HG03066 (cell line): ENCODE measurements around the gene WFDC12.
"Not testable (repeated sequence)": the region's sequence is repeated elsewhere in the genome, so short reads cannot be mapped to it uniquely, and the experiment has no call there.

Experiments used
- ATAC-seq: cut with Tn5 transposase; IDR thresholded peaks from one replicate; pipeline ENCODE4 v1.9.1; 2021; ENCODE audit warnings: low read depth; ENCODE audit not compliant: unreplicated experiment

Gene WFDC12, protein sequence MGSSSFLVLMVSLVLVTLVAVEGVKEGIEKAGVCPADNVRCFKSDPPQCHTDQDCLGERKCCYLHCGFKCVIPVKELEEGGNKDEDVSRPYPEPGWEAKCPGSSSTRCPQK

DNA sequence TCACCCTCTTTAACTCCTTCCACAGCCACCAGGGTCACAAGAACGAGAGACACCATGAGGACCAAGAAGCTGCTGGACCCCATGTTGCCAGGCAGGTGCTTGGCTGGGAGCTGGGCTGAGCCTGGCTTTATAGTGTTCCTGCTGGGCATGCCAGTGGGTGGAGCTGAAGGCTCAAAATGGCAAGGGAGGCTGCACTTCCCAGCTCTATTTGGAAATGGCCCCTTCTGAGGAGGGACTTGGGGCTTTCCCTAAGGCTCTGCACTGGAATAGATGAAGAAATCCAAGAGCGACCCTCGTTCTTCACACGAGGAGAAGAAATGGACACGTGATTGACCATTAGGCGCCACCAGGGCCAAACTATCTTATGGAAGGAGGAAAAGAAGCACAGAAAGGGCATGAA is at the start of gene WFDC12:
Gene WFDC12 (minus strand): TSS at position 101 of the 400 bp plus-strand sequence. CDS start 18 bp downstream, at position 83.
- ATAC-seq: no peak

DNA sequence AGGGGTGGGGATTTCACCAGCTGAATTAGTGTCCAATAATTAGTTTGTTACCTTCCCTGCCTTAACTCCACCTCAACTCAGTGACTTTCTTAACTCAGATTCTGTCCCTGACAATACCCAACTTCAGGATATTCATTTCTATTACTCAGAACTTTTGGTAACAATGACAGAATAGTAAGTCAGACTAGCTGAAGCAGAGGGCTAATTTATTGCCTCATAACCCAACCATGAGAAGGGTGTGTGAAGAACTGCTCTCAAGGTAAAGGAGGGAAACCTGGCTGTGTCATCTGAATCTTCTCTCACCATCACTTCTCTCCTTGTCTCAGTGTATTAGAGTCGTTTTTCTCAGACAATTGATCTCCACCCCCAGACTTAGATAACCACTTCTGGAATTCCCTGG is 49.3 kb upstream of the WFDC12 start:
- ATAC-seq: no peak

DNA sequence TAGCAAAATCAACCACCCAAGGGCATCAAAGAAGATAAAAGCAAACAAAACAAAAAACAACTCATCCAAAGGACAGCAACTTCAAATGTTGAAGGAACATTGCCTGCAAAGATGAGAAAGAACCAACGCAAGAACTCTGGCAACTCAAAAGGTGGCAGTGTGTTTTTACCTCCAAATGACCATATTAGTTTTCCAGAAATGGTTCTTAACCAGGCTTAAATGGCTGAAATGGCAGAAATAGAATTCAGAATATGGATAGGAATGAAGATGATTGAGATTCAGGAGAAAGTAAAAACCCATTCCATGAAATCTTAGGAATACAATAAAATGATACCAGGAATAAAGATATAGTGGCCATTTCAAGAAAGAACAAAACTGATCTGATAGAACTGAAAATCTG is 40.6 kb upstream of the WFDC12 start:
- no peak for ATAC-seq

DNA sequence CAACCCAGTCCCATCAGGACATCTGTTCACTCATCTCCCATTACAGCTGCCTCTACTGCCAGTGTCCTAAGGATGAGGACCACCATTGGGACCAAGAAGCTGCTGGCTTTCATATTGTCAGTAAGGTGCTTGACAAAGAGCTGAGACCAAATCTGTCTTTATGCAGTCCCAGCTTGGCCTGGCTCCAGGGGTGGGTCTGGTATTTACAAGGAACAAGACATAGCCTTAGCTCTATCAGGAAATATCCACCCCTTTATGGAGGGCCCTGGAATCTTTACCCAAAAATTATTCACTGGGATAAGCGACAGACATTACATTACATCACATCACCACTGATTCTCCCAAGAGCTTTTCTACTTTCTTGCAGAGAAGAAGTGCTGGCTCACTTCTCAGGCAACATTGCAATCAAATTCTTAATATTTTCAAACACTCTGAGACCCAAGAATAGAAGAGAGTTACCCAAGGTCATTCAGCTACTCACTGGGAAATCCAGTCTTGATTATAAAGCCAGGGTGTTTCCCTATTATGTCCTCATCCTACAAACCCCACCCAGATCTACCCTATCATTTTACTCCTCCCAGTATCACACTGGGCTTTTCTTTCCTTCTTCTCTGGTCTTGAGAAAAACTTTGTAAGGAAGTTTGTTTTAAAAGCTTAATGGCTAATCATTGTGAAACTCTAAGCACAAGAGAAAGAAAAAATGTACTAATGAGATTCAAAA is 39.0 kb upstream of the WFDC12 start:
- ATAC-seq: no peak

- no peak for ATAC-seq
Observed at GRCh38 chr20:45157962-45158361, 33.7 kb upstream of the WFDC12 start.

- ATAC-seq: no peak
Observed at GRCh38 chr20:45156713-45157112, 32.4 kb upstream of the WFDC12 start.

DNA sequence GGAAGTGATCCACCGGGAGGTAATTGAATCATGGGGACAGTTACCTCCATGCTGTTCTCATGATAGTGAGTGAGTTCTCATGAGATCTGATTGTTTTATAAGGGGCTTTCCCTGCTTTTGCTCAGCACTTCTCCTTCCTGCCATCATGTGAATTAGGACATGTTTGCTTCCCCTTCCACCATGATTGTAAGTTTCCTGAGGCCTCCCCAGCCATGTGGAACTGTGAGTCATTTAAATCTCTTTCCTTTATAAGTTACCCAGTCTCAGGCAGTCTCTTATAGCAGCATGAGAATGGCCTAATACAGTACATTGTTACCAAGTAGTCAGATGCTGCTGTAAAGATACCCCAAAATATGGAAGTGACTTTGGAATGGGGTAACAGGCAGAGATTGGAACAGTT is 30.5 kb upstream of the WFDC12 start:
- not testable (repeated sequence) for ATAC-seq

DNA sequence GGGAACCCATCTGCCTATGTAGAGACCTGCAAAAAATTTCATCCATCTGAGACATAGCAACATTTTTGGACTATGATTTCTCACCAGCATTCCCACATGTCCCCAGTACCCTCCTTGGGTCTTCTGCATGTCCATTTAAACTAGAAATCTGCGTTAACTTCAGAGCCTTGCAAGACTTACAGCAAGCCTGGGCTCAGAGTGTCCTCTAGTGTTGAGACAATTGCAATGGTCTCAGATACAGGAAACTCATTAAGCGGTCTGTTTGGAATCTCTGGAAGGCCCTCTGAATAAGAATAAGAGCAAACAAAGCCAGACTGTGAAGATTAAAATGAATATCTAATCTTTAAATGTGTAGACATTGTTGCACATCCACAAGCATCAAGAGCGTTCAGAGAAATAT is 29.9 kb upstream of the WFDC12 start:
- ATAC-seq: no peak

DNA sequence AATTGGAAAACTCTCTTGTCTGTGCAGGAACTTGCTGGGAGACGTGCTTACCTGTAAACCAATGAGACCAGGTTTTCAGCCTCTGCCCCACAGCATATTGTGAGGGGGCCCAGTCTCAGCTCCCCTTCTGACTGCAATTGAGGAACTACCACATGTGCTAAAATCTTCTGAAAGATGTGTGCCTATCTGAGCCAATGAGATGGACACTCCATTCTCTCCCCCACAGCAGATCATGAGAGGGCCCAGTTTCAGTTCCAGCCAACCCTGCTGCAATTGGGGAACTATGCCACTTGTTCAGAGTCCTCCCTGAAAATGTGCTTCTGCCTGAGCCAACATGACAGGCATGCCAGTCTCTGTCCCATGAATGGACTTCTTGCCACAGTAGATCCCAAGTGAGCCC is 29.5 kb upstream of the WFDC12 start:
- no peak for ATAC-seq

DNA sequence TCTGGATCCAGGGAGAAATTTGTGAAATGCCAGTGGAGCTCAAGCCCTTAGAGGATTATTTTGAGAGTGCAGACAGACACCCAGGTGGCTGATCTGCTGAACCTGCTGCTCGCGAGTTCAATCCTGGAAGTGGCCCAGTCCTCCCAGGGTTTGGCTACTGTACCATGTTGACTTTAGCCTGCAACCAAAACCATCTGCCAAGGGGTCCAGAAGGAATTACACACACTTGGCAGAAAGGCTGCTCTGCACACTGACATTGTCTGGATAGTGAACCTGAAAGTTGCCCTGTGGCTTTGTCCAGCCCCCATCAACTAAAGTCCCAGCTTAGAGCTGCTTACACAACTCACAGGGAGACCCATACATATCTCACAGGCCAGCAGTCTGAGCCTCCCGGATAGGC is 28.9 kb upstream of the WFDC12 start:
- no peak for ATAC-seq

- ATAC-seq: no peak
Observed at GRCh38 chr20:45152405-45152804, 28.1 kb upstream of the WFDC12 start.

- ATAC-seq: no peak
Observed at GRCh38 chr20:45149062-45149461, 24.8 kb upstream of the WFDC12 start.

DNA sequence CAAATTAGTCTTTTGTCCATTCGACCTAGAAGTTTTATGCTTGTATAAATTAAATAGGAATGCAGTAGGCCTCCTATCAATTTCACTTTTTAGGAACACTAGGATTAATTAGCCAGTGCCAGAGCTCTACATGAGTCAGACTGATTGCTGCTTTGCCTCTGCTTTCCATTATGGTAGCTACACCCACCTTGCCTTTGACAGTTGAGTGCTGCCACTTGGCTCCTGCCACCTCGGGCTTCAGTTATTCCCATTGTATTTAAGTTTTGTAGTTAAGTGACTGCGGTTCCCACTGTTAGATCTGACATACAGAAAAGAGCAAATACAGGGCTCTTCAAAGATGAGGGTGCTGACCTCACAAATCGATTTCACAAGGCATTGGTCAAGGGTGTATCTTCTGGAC is 16.6 kb upstream of the WFDC12 start:
- no peak for ATAC-seq

DNA sequence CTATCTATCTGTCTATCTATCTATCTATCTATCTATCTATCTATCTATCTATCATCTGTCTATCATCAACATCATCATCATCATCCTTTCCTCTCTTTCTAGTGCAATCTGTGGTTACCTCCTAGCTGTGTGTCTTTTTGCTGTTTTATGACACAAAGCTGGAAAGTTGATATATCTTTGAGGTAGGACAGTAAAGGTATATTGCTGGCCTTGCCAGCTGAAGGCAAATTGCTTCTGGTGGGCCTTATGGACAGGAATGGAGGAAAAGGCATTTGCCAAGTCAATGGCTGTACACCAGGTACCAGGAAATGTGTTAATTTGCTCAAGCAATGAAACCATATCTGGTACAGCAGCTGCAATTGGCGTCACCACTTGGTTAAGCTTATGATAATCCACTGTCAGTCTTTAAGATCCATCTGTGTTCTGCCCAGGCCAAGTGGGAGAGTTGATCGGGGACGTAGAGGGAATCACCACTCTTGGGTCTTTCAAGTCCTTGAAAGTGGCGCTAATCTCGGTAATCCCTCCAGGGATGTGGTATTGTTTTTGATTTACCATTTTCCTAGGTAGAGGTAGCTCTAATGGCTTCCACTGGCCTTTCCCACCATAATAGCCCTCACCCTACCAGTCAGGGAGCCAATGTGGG is 15.6 kb upstream of the WFDC12 start:
- ATAC-seq: not testable (repeated sequence)

- ATAC-seq: no peak
Observed at GRCh38 chr20:45138561-45139300, 14.5 kb upstream of the WFDC12 start.

DNA sequence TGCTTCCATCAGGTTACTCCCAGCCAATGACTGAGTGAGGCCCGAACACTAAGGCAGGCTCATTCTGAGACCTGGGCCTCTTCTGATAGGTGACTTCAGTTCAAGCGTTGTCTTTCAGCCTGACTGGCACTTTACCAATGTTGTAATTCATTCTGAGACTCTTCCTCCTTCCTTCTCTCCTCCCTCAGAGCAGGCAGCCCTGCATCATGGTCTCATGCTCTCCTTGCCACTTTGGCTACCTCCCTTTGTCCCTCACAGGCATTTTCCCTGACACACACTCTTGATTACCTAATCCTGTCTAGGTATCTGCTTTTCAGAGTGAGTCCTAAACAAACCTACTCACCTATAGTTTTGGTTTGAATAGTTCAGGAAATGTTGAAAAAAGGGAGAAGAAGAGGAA is 12.6 kb upstream of the WFDC12 start:
- no peak for ATAC-seq

- ATAC-seq: no peak
Observed at GRCh38 chr20:45128099-45128498, 3.8 kb upstream of the WFDC12 start.

- no peak for ATAC-seq
Observed at GRCh38 chr20:45121388-45121787, 2.9 kb downstream of the WFDC12 start.

GRCh38 chr20:45119556-45120266 is 4.6 kb downstream of the WFDC12 start:
- ATAC-seq: no peak

DNA sequence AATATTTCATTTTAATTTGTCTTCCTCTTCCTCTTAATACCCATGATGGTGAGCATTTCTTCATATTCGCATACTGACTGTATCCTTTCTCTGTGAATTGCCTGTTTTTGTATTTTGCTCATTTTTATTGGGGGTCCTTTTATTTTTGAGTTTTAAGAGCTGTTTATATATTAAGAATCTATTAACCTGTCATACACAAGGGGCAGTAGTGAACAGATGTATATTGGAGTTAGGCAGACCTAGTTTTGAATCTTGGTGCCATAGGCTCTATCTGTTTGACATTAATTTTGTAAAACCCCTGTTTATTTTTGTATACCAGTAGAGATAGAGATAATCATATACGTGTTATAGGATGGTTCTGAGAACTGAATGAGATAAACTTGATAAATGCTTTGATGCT is 6.2 kb downstream of the WFDC12 start:
- no peak for ATAC-seq

DNA sequence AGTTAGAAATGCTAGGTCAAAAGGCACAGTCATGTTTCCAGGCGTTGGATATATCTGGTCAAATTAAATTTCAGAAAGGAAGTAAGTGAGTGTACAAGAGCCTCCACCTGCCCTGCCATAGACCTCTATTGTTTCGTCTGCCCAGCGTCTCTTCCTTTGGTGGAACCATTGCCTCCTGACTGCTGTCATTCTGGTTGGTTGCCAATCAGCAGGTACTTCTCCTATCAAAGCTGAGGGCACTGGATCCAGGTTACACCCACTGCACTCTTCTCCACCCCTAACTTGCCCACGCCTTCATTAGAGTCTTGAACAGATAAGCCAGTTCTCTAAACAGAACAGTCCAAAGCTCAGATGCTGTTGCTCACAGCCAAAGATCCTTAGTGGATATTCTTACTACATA is 6.7 kb downstream of the WFDC12 start:
- no peak for ATAC-seq
